Neural cell (in vitro differentiated cells): ENCODE results near the gene LIN37. TPM values are rescaled to one million over a fixed set of nuclear protein-coding genes. Genes with fewer than 3 reads are reported as not detected.

Source experiments
- H2AFZ ChIP-seq: fragments of 200-600, 300-800 bp; sonication (generic), shearing (Covaris generic); 2 replicates; pipeline ENCODE4 v1.6.0; 2014; ENCODE audit warnings: low read depth, mild to moderate bottlenecking, antibody characterized with exemption, low read length, moderate library complexity
- H3F3A ChIP-seq: fragments of 200-600 bp; shearing (Covaris generic); 2 replicates; pipeline ENCODE4 v1.6.1; 2016; ENCODE audit warnings: mild to moderate bottlenecking, moderate library complexity, mixed read lengths, antibody characterized with exemption, low read length; ENCODE audit not compliant: insufficient read depth, poor library complexity, severe bottlenecking
- H3K27ac ChIP-seq: fragments of 200-600, 300-800 bp; sonication (generic), shearing (Covaris generic); 2 replicates; pipeline ENCODE4 v1.5.1; 2014; ENCODE audit warnings: mild to moderate bottlenecking, low read length, moderate library complexity
- H3K27me3 ChIP-seq: fragments of 300-800, 200-600 bp; sonication (generic), shearing (Covaris generic); 2 replicates; pipeline ENCODE4 v1.6.0; 2014; ENCODE audit warnings: mild to moderate bottlenecking, low read depth, low read length, moderate library complexity; ENCODE audit not compliant: insufficient read depth
- H3K36me3 ChIP-seq: fragments of 300-800, 200-600 bp; sonication (generic), shearing (Covaris generic); 2 replicates; pipeline ENCODE4 v1.5.1; 2014; ENCODE audit warnings: mild to moderate bottlenecking, antibody characterized with exemption, low read length, moderate library complexity; ENCODE audit not compliant: insufficient read depth
- H3K4me2 ChIP-seq: fragments of 300-800, 200-600 bp; sonication (generic), shearing (Covaris generic); 2 replicates; pipeline ENCODE4 v1.6.0; 2014; ENCODE audit warnings: mild to moderate bottlenecking, low read length
- H3K4me3 ChIP-seq: fragments of 300-800, 200-600 bp; sonication (generic), shearing (Covaris generic); 2 replicates; pipeline ENCODE4 v1.5.1; 2014; ENCODE audit warnings: mild to moderate bottlenecking, low read length, moderate library complexity
- H3K79me2 ChIP-seq: fragments of 200-600 bp; shearing (Covaris generic); replicated peaks from 2 replicates; pipeline ENCODE4 v1.6.0; 2014; ENCODE audit warnings: mild to moderate bottlenecking, low read length, moderate library complexity; ENCODE audit not compliant: insufficient read depth
- H3K9ac ChIP-seq: fragments of 300-800, 200-600 bp; sonication (generic), shearing (Covaris generic); 2 replicates; pipeline ENCODE4 v1.6.1; 2016; ENCODE audit warnings: mild to moderate bottlenecking, low read length, mixed read lengths
- H3K9me2 ChIP-seq: fragments of 200-600 bp; shearing (Covaris generic); 2 replicates; pipeline ENCODE4 v1.6.1; 2016; ENCODE audit warnings: mild to moderate bottlenecking, low read length, mixed read lengths; ENCODE audit not compliant: insufficient read depth
- H3K9me3 ChIP-seq: fragments of 200-600, 300-800 bp; sonication (generic), shearing (Covaris generic); 2 replicates; pipeline ENCODE4 v1.6.1; 2016; ENCODE audit warnings: mild to moderate bottlenecking, mixed run types, low read length, moderate library complexity, mixed read lengths
- H4K20me1 ChIP-seq: fragments of 200-600 bp; shearing (Covaris generic); 2 replicates; pipeline ENCODE4 v1.6.1; 2016; ENCODE audit warnings: mild to moderate bottlenecking, mixed run types; ENCODE audit not compliant: insufficient read depth
- EP300 ChIP-seq: fragments of 450-650 bp; conservative IDR thresholded peaks from 2 replicates; pipeline ENCODE4 v1.6.1; 2014; ENCODE audit warnings: antibody characterized with exemption, mild to moderate bottlenecking, moderate library complexity; ENCODE audit not compliant: poor library complexity, severe bottlenecking
- EZH2 ChIP-seq: fragments of 200-600, 300-800 bp; shearing (Covaris generic), sonication (generic); IDR thresholded peaks from 2 replicates; pipeline ENCODE4 v1.6.1; 2014; ENCODE audit warnings: antibody characterized with exemption, low read length, borderline replicate concordance, mild to moderate bottlenecking; ENCODE audit not compliant: insufficient read depth, poor library complexity, severe bottlenecking
- MXI1 ChIP-seq: fragments of 450-650 bp; conservative IDR thresholded peaks from 2 replicates; pipeline ENCODE4 v1.6.1; 2014; ENCODE audit warnings: antibody characterized with exemption, mild to moderate bottlenecking; ENCODE audit not compliant: poor library complexity, severe bottlenecking
- POLR2AphosphoS5 ChIP-seq: IDR thresholded peaks from 2 replicates; pipeline ENCODE4 v1.6.1; 2012
- RAD21 ChIP-seq: fragments of 450-650 bp; conservative IDR thresholded peaks from 2 replicates; pipeline ENCODE4 v1.6.1; 2014; ENCODE audit warnings: antibody characterized with exemption, mild to moderate bottlenecking, moderate library complexity
- SMC3 ChIP-seq: fragments of 450-650 bp; conservative IDR thresholded peaks from 2 replicates; pipeline ENCODE4 v1.6.1; 2014; ENCODE audit warnings: antibody characterized with exemption, mild to moderate bottlenecking, moderate library complexity; ENCODE audit not compliant: poor library complexity
- TAF1 ChIP-seq: IDR thresholded peaks from 2 replicates; pipeline ENCODE4 v1.6.1; 2012; ENCODE audit warnings: low read depth
- polyA plus RNA-seq: library from polyadenylated mRNA; depleted of rRNA; stranded (reverse); fragments of >200 nt; gene quantifications from 2 replicates; pipeline ENCODE4 v1.2.3, GENCODE V29; 2014
- TF ChIP-seq, protein P1 (sequence below): fragments of 450-650 bp; IDR thresholded peaks from 2 replicates; pipeline ENCODE4 v1.5.1; 2014; ENCODE audit warnings: antibody characterized with exemption, mild to moderate bottlenecking, moderate library complexity; ENCODE audit not compliant: poor library complexity, severe bottlenecking
- TF ChIP-seq, protein P2 (sequence below): IDR thresholded peaks from 2 replicates; pipeline ENCODE4 v1.6.1; 2012; ENCODE audit warnings: borderline replicate concordance

LIN37 gene
- polyA plus RNA-seq, 1 donor from 2014 or later = 25.7 TPM

DNA sequence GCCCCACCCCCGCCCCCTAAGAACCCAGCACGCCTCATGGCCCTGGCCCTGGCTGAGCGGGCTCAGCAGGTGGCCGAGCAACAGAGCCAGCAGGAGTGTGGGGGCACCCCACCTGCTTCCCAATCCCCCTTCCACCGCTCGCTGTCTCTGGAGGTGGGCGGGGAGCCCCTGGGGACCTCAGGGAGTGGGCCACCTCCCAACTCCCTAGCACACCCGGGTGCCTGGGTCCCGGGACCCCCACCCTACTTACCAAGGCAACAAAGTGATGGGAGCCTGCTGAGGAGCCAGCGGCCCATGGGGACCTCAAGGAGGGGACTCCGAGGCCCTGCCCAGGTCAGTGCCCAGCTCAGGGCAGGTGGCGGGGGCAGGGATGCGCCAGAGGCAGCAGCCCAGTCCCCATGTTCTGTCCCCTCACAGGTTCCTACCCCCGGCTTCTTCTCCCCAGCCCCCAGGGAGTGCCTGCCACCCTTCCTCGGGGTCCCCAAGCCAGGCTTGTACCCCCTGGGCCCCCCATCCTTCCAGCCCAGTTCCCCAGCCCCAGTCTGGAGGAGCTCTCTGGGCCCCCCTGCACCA lies 38.9 kb downstream of the LIN37 start:
- no peaks in the 10 kb centered on the region for H4K20me1 ChIP-seq
- no peak overlapping the region for H3K4me2 ChIP-seq
- H3K27me3 ChIP-seq = no peaks in the 10 kb centered on the region
- no peaks in the 10 kb centered on the region for H3K9me2 ChIP-seq
- no peak overlapping the region for H3K27ac ChIP-seq
- TF ChIP-seq, protein P1, sequence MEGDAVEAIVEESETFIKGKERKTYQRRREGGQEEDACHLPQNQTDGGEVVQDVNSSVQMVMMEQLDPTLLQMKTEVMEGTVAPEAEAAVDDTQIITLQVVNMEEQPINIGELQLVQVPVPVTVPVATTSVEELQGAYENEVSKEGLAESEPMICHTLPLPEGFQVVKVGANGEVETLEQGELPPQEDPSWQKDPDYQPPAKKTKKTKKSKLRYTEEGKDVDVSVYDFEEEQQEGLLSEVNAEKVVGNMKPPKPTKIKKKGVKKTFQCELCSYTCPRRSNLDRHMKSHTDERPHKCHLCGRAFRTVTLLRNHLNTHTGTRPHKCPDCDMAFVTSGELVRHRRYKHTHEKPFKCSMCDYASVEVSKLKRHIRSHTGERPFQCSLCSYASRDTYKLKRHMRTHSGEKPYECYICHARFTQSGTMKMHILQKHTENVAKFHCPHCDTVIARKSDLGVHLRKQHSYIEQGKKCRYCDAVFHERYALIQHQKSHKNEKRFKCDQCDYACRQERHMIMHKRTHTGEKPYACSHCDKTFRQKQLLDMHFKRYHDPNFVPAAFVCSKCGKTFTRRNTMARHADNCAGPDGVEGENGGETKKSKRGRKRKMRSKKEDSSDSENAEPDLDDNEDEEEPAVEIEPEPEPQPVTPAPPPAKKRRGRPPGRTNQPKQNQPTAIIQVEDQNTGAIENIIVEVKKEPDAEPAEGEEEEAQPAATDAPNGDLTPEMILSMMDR = no peak
- TF ChIP-seq MXI1 (no peak), TAF1 (no peak), EZH2 (no peak), RAD21 (no peak), SMC3 (no peak), EP300 (no peak), POLR2AphosphoS5 (no peak)
- TF ChIP-seq, protein P2, sequence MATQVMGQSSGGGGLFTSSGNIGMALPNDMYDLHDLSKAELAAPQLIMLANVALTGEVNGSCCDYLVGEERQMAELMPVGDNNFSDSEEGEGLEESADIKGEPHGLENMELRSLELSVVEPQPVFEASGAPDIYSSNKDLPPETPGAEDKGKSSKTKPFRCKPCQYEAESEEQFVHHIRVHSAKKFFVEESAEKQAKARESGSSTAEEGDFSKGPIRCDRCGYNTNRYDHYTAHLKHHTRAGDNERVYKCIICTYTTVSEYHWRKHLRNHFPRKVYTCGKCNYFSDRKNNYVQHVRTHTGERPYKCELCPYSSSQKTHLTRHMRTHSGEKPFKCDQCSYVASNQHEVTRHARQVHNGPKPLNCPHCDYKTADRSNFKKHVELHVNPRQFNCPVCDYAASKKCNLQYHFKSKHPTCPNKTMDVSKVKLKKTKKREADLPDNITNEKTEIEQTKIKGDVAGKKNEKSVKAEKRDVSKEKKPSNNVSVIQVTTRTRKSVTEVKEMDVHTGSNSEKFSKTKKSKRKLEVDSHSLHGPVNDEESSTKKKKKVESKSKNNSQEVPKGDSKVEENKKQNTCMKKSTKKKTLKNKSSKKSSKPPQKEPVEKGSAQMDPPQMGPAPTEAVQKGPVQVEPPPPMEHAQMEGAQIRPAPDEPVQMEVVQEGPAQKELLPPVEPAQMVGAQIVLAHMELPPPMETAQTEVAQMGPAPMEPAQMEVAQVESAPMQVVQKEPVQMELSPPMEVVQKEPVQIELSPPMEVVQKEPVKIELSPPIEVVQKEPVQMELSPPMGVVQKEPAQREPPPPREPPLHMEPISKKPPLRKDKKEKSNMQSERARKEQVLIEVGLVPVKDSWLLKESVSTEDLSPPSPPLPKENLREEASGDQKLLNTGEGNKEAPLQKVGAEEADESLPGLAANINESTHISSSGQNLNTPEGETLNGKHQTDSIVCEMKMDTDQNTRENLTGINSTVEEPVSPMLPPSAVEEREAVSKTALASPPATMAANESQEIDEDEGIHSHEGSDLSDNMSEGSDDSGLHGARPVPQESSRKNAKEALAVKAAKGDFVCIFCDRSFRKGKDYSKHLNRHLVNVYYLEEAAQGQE = no peak
- no peak overlapping the region for H2AFZ ChIP-seq
- H3F3A ChIP-seq = no peaks in the 10 kb centered on the region
- no peak overlapping the region for H3K4me3 ChIP-seq
- no peak overlapping the region for H3K9ac ChIP-seq
- H3K9me3 ChIP-seq = no peaks in the 10 kb centered on the region
- H3K79me2 ChIP-seq = no peaks in the 10 kb centered on the region
- no peaks in the 10 kb centered on the region for H3K36me3 ChIP-seq

DNA sequence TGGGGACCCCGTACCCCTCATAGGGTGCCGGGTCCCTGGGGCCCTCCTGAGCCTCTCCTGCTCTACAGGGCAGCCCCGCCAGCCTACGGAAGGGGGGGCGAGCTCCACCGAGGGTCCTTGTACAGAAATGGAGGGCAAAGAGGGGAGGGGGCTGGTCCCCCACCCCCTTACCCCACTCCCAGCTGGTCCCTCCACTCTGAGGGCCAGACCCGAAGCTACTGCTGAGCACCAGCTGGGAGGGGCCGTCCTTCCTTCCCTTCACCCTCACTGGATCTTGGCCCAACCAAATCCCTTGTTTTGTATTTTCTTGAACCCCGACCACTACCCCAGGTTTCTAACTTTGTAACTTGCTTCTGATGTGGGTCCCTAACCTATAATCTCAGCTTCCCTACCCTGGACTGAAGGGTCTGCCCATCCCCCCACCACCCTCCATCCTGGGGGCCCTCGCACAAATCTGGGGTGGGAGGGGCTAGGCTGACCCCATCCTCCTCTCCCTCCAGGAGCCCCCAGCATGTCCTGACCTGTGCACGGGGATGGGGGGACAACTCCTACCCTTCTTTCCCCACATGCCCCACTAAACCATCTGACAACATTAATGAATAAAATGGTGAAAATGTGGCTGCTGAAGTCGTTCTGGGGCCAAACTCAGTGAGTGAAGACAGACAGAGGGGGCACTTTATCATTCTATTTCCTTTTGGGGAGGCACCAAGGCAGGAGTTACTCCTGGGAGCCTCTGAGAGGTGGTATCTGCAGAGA lies 40.0 kb downstream of the LIN37 start:
- Histone ChIP-seq H3K27me3 (no peaks in the 10 kb centered on the region), H3K79me2 (no peaks in the 10 kb centered on the region), H2AFZ (no peak overlapping the region), H4K20me1 (no peaks in the 10 kb centered on the region), H3K9me3 (no peaks in the 10 kb centered on the region), H3K9ac (no peak overlapping the region), H3K9me2 (no peaks in the 10 kb centered on the region), H3K4me3 (no peak overlapping the region), H3K27ac (no peak overlapping the region), H3K4me2 (no peak overlapping the region), H3F3A (no peaks in the 10 kb centered on the region), H3K36me3 (no peaks in the 10 kb centered on the region)
- TF ChIP-seq MXI1 = no peak
- no peak for TF ChIP-seq POLR2AphosphoS5
- no peak for TF ChIP-seq EZH2
- no peak for TF ChIP-seq SMC3
- TF ChIP-seq RAD21 = no peak
- TF ChIP-seq, protein P1 = no peak
- TF ChIP-seq TAF1 = no peak
- TF ChIP-seq, protein P2 = no peak
- no peak for TF ChIP-seq EP300
